GM21447 (cell line): ENCODE results near the gene LANCL1.

Experiments used
- ATAC-seq: cut with Tn5 transposase; IDR thresholded peaks from one replicate; pipeline ENCODE4 v1.9.1; 2021; ENCODE audit not compliant: unreplicated experiment

LANCL1 gene

DNA sequence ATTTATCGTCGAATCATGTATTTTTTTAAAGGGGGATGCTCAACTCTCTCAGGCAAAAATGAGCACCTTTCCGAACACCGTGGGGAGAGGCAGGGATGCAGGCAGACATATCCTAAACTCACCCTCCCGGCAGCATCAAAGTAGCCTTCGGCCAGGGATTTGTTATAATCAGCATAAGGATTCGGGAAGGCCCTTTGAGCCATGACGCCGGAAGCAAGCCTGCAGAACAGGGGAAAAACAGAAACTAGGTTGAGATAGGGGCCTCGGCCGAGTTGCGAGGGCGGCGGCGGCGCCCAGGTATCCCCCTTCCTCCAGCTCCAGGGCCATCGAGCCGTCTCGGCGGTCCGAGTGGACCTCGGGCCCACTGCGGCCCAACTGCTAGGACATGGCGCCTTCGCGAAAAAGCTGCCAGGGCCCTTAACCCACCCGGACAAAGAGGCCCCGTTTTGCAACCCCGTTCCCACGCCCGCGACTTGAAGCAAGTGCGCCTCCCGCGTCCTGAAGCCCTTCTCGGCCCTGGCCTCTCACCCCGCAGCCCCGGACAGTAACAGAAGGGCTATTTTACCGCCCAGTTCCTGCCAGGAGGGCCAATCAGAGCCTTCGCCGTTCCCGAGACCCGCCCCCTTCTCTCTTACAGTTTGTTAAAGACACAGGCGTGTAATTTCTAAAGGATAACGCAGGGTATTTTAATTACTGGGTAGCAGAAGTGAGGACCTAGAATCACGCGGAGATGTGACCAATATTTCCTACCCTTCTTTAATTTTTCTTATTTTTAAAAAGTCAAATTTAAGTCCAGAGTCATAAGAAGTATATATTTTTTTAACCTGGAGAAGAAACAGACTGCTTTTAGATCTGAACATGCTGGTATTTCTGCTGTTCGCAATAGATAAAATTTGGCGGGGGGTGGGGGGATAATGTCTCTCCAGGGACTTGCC, at the start of gene LANCL1:
TSS of gene LANCL1 (minus strand) at position 566 of the 935 bp plus-strand sequence. CDS start at position 203, 363 bp downstream.
- ATAC-seq, result peak; percentile 100

DNA sequence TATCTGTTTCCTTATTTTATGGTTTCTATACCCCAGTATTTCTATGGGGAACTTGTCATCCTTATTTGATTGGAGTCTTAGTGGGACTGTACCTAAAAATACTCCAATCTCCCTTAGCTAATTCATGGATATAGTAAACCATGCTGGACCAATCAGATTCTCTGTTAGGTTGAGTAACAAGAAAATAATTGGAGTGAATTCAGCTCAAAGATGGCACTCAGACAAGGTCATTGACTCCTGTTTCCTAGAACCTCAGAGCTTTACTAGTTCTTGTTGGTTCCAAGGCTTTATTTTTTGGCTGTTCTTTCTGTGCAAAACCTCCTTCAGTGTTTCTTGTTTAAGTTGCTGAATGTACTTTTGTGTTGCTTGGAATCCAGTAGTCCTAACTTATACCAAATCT, 48.0 kb upstream of the LANCL1 start:
- ATAC-seq, result no peak

DNA sequence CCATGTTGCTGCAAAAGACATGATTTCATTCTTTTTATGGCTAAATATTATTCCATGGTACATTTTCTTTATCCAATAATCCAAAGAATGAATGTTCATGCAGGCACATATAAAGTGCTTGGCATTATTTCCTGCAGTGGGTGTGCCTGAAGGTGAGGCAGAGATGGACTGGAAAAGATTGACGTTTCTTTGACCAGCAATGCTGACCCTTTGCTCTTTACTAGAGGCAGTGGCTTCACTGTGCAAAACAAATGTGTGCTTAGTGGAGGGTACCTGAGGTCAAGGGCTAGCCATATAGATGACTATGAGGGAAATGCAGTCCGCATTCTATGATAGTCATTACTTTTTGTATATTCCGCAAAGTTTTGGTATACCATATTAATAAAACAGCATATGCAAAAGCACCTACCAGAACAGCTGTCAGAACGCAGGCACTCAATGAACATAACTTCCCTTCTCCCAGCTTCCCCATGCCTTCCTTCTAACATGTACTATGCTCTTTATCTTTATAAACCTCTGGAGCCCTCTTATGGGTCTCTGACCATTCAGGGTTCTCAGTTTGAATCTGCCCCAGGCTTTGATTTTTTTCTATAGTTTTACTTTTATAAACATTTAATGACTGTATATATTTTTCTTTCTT, 47.2 kb upstream of the LANCL1 start:
- ATAC-seq, result no peak

DNA sequence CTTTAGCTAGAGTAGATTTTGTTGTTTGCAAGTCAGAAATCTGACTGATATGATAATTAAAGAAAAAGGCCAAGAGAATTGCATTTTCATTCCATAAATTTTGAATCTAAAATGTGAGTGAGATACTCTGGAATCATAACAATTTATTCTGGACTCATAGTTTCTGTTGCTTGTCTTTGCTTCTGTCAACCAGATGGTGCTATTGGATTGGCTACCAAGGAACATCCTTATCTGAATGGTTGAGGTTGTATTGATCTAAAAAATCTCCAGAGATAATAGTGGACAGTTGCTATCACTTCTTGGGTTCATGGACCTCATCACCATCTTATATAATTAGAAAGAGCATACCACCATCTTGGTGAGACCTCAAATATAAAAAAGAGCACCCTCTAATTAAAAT, 45.8 kb upstream of the LANCL1 start:
- no peak for ATAC-seq

GRCh38 chr2:210519594-210519993, 43.0 kb upstream of the LANCL1 start:
- ATAC-seq, result no peak

- no peak for ATAC-seq
These were observed 40.7 kb upstream of the LANCL1 start for GRCh38 chr2:210517264-210517663.

DNA sequence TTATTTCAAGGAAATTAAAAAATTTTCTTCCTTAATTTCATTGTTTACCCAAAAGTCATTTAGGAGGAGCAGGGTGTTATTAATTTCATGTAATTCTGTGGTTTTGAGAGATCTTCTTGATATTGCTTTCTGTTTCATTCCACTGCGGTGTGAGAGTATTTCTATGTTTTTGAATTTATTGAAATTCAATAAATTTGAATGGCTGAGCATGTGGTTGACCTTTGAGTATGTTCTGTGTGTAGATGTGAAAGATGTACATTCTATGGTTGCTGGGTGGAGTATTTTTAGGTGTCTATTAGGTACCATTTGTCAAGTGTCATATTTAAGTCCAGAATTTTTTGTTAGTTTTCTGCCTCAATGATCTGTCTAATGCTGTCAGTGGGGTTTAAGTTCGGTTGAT, 39.4 kb upstream of the LANCL1 start:
- no peak for ATAC-seq

DNA sequence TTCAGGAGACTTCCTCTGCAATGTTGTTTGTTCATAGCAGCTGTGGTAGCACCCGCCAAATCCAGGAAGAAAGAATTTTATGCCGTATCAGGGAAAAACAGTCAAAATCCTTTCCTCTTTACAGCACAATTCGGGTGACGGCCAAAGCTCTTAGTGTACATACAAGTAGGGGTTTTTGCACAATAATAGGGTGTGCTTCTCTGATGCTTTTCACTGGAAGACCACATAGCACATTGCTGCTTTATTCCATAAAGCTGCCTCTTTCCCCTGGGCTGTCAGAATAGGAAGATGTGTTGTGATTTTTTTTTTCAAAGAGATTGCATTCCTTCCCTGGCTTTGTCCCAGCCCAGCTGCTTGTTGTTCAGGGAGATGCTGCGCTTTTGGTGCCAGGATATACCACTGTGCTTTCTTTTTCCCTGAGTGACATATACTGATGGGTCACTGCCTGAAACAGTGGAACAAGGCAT, 27.2 kb upstream of the LANCL1 start:
- no peak for ATAC-seq

DNA sequence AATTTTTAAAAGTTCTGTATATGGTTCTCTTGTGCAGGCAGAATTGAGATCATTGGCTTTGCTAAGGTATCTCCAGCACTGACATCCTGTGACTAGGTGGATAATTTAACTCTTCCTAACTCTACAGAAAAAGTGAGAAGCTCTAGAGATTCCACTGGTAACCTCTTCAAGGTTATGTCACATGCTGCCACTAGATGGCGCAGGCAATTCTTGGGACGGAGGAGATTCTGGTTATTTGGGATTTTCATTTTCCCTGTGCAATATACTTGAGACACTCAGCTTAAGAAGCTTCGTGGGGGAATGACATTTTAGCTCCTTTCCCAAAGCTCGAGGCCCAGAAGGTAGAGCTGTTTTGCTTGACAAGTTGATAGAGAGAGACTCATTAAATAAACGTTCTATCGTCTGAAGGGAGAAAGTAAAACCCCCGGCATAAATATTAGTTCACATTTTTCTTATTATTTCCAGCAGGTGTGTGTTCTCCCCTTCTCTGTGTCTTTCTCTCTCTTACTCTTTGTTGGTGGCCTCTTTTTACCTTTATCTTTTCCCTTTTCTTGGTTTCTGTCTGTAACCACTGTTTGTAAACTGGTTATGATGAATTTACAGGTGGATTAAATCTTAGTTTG, 26.6 kb upstream of the LANCL1 start:
- peak; percentile 90 for ATAC-seq

DNA sequence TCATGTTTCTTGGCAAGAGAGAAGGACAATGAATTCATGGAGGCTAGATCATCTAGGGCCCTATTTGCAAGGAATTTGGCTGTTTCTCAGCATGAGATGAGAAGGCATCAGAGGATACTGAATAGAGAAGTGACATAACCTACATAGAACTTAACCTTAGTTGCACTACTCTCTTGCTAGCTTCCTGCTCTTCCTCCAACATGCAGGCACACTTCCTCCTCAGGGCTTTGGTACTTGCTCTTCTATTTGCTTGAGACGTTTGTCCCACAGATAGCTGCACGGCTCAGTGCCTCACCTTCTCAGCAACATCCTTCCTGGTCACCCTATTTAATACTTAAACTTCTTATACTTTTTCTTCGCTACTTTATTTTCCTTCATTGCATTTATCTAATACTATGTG, 20.0 kb upstream of the LANCL1 start:
- ATAC-seq, result peak; percentile 85

GRCh38 chr2:210493528-210493927, 17.0 kb upstream of the LANCL1 start:
- no peak for ATAC-seq

GRCh38 chr2:210481601-210482175, 5.1 kb upstream of the LANCL1 start:
- ATAC-seq, result no peak

DNA sequence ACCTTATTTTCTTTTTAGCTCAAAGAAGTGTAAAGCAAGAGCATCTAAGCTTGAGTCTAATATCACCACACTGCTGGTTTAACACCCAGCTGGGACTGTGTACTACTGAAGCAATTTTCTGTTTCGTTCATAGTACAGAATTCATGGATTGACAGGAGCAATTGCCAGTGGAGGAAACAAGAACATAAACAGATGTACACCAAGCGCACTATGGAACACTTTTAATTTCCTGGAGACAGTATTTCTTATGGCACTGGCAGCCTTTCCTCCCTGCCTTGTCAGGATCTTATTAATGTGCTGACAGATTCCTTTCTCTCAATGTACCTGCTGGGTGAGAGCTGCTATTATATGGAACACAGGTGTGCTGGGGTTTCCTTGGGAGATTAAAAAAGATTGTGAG, 4.2 kb upstream of the LANCL1 start:
- no peak for ATAC-seq

GRCh38 chr2:210480079-210480478, 3.5 kb upstream of the LANCL1 start:
- no peak for ATAC-seq

- no peak for ATAC-seq
These were observed 2.1 kb upstream of the LANCL1 start for GRCh38 chr2:210478661-210479060.

- no peak for ATAC-seq
These were observed 937 bp upstream of the LANCL1 start for GRCh38 chr2:210477496-210477895.

DNA sequence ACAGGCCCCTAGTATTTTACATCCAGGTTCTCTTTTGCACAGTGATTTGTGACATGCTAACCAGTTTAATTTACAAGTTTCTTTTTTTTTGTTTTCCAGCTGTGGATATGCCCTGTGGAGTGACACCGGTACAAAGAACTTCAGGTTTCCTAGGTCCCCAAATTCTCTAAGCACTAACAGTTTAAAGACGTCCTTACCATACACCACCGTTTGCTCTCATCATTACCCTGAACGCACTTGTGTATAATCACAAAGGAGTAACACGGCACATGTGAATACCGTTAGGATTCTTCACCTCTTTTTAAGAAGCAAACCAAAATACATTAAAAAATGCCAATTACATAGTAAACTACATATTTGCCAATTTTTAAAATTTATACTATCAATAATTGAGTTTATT, 853 bp downstream of the LANCL1 start:
- no peak for ATAC-seq

DNA sequence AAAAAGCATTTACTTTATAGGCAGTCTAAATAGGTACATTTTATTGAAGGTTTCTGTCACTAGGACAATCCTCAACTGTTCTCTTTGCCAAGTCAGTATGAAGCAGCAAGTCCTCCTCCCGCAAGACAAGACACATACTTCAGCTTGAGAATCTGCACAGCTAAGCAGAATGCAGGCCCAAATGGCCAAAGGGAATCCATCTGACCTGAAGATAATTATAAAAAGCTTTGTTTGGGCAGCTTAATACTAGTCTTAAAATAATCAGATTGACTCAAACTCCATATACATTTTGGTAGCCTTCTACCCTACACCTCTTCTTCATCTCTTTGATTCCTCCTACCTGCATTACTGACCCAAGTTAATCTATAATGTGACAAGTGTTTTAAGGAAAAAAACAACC, 1.8 kb downstream of the LANCL1 start:
- ATAC-seq, result no peak

DNA sequence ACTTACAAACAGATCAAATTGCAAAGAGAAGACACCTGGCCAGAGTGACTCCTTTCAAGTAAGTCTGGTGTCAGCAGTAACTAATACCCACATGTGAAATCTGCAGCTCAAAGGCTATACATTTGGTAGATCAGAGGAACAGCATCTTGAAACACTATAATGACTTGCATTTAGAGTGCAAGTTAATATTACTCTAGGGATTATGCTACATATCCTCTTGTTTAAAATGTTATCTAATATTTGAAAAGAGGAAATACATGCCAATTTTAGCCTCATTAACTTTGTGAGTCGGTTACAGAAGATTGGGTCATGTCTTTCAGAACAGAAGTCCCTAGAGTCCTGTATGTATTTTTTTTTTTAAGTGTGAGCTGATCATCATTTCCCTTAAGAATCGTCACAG, 15.2 kb downstream of the LANCL1 start:
- ATAC-seq, result peak; percentile 56

DNA sequence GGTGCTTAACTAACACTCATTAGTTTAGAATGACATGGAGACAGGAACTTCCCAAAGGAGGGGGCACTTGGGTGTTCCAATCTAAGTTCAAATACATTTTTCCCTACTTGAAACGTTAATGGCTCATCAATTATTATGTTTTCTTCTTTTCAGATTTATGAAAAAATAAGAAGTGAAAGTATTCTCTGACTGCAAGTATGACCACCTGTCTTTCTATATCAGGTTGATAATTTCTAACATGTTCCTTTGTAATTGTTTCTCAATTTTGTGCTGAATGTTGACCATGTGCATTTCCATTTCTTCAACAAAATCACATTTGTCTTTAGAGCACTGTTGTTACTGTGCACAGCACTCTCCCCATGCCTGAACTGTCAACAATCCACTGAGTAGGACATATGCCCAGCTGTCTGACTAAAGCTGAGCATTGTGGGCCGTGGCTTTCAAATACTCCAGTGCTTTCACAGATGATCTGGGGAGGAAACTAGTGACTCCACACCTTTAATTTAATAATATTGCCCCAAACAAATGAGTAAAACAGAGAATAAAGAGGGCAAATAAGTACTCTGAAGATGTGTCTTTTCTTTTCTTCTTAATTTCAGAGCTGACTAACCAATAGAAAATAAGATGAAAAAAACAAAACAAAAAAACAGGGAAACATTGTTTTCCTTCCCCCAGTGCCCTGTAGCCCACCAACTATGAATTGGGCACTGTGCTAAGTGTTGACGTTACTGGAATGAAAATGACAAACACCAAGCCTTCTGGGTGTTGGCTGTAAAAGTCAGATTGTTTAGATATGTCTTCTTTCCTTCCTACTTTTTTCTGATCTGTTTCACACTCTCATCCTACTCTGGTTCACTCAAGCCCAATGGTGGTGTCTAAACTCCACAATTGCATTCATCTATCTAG, 16.0 kb downstream of the LANCL1 start:
- peak; percentile 62 for ATAC-seq
